Erythroblast (primary cell): ENCODE results near the gene PLAC1.

Experiments used
- DNase-seq, 2 experiments: peaks; one replicate each; lab custom pipeline; 2025; lab: John Stamatoyannopoulos, UW
- GATA1 ChIP-seq: IDR thresholded peaks from 2 replicates; pipeline ENCODE4 v1.6.1; 2011; ENCODE audit warnings: low read depth, mild to moderate bottlenecking, control low read depth, low read length, moderate library complexity
- POLR2A ChIP-seq: IDR thresholded peaks from 2 replicates; pipeline ENCODE4 v1.6.1; 2011; ENCODE audit warnings: mild to moderate bottlenecking, low read length

The PLAC1 gene

DNA sequence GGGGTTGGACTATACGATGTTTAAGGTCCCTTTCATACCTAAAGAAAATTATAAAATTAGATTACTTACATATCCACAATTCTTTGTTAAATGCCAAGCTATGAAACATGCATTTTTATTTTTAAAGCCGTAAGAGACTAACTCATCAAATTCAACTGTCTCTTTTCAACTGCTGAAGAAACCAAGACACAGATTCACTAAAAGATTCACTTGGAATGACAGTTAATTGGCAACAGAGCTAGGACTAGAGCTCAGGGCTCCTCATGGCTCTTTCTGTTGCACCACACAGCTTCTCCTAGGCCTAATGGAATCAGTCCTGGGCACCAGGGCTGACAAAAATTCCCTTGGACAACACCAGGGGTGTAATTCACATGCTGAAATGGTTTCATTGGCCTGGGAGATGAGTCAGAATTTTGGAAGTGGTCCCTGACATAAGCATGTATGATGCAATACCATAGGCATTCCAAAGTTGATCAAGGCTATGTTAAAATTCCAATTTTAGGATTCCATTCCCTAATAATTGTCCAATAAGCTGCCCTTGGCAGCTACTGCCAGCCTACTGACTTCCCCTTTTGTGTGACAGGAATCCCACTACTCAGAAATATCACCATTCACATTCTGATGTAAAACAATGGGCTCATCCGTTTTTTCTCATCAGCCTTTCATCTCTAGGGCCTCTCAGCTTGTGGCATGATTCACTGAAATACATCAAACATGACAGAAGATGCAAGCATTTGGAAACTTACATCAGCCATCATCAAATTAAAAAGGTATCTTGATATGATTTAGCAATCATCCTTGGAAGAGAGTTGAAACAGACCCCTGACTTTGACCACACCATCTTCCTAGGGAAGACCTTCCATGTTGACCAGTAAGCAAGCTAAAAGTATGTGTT lies 54.2 kb downstream of the PLAC1 start:
- no peak for DNase-seq
- TF ChIP-seq GATA1 = no peak
- TF ChIP-seq POLR2A = no peak

DNA sequence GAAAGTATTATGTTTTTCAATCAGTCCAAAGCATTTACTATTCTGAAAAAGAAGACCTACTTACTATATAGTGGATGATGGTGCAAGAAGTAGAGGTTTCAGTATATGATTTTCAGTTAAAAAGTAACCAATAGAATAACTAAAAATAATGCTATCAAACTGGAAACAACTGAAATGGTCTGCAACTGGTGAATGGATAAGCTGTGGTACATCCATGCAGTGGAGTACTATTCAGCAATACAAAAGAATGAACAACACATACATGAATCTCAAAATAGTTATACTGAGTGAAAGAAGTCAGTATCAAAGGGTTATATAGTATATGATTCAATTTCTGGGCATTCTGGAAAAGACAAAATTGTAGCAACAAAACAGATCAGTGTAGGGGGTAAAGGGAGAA lies 55.9 kb downstream of the PLAC1 start:
- no peak for DNase-seq

DNA sequence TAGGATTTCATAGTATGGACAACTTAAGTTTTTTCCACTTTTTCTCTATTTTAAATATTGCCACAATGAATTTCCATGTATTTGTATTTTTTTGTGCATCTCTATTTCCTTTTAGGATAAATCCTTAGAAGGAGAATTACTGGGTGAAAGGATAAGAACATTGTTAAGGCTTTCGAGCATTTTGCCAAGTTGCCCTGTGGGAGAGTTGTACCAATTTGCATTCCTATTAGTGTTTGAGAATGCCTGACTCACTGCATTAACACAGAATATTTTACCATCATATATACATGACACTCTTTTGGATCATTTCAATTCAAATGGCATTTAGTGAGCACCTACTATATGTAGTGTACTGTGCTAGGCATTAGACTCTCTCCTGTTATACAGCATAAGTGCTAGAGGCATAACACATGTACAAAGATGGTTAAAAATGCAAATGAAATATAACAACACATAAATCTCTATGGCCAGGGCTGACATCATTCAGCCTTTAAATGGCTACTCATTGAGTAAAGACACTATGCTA lies 57.0 kb downstream of the PLAC1 start:
- DNase-seq = no peak
- TF ChIP-seq GATA1 (no peak), POLR2A (no peak)

More for the DNA sequence above, 55.9 kb downstream of the PLAC1 start:
- TF ChIP-seq GATA1 (no peak), POLR2A (no peak)

DNA sequence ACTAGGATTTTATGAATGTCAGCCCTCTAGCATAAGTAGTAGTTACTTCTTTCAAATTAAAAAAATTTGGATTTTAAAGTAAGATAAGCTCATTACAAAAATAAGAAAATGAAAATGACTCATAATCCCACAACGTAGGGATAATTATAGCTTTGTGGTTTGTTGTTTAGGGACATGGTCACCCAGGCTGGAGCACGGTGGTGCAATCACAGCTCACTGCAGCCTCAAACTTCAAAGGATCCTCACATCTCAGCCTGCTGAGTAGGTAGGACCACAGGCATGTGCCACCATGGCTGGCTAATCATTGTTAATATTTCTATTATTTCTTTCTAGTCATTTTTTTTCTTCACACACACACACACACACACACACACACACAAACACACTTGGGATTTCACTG lies 57.6 kb downstream of the PLAC1 start:
- DNase-seq = no peak
- TF ChIP-seq POLR2A (no peak), GATA1 (no peak)

DNA sequence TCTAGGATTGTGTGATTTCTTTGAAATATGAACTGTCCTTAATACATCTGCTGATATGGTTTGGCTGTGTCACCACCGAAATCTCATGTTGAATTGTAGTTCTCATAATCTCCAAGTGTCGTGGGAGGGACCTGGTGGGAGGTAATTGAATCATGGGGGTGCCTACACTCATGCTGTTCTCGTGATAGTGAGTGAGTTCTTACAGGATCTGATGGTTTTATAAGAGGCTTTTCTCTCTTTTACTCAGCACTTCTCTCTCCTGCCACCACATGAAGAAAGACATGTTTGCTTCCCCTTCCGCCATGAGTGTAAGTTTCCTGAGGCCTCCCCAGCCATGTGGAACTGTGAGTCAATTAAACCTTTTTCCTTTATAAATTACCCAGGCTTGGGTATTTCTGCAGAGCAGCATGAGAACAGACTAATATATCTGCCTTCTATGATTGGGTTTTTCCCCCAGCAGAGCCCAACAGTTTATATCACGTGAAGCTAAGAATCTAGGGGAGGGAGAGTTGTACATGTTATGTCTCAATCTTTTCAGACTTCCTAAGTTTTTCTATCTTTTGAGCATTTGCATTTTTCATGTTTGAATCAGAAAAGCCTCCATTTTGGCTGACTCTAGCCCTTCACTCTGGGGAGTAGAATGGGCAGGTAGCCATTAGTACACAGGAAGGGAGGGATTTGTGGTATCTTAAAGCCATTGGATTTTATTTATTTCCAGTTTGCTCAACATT lies 58.9 kb downstream of the PLAC1 start:
- no peak for TF ChIP-seq GATA1
- TF ChIP-seq POLR2A = no peak
- no peak for DNase-seq

DNA sequence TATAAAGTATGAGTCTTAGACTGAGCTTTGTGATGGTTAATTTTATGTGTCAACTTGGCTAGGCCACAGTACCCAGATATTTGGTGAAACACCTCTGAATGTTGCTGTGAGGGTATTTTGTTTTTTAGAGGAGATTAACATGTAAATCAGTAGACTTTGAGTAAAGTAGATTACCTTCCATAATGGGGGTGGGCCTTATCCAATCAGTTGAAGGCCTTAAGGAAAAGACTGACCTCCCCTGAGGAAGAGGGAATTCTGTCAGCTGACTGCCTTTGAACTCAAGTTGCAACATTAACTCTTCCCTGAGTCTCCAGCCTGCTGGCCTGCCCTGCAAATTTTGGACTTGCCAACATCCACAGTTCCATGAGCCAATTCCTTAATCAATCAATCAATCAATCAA lies 66.0 kb downstream of the PLAC1 start:
- DNase-seq = no peak
- TF ChIP-seq GATA1 (no peak), POLR2A (no peak)

DNA sequence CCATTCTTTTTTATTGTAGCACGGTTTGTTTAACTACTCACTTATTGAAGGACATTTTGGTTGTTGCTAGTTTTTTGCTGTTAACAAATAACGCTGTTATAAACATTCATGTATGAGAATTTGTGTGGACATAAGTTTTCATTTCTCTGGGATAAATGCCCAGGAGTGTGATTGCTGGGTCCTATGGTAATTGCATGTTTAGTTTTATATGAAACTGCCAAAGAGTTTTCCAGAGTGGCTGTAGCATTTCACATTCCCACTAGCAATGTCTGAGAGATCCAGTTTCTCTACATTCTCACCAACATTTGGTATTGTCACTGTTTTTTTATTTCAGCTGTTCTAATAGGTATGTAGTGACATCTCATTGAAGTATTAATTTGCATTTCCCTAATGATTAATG lies 66.8 kb downstream of the PLAC1 start:
- TF ChIP-seq GATA1 (no peak), POLR2A (no peak)
- no peak for DNase-seq

DNA sequence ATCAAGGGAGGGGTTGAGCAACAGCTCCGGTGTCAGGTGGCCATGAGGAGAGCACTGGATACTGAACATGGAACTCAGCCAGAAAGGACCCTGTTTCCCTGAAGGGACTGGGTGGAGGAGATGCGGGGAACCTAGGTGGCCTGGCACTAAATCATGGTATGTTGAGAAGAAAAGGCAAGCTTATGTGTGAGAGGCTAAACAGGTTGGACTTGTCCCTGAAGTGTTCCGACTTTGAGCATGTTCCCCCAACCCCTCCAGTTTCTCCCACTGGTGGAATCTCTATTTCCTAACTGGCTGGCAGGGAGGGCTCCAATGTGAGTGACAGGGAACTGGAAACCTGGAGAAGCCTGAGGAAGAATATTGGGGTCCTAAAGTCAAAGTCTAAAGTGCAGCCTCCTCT lies 69.5 kb downstream of the PLAC1 start:
- TF ChIP-seq GATA1 (no peak), POLR2A (no peak)
- no peak for DNase-seq

DNA sequence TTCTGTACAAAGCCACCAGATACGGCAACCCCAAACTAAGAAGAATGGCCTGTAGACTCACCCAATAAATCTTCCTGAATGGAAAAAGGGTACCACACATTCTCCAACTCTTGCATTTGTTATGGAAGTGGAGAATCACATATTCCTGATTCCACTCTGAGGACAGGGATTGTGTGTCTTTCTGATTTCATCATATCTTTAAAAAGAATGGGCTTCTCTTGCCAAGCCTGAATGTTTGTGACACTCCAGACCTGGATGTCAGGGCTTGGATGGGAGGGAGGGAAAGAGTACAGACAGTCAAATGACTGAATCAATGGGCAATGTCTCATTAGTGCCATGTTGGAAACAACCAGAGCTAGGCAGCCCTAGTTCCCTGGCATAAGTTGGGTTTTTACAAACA lies 77.4 kb downstream of the PLAC1 start:
- TF ChIP-seq GATA1 (no peak), POLR2A (no peak)

DNA sequence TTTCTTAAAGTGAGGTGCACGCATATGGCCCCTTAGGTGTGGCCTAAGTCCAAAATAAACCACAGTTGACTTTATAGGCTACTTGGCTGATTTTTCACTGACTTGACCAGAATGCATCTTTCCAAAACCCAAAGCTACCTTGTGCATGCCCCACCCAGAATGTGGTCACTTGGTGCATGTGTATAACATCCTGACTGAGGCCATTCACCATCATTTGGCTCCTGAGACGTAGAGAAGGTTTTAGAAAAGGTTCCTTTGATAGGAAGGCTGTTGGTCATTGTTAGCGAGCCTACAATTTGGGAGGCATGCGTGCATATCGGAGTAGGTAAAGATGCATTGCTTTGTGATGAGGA lies 84.6 kb downstream of the PLAC1 start:
- DNase-seq = no peak
- no peak for TF ChIP-seq GATA1
- no peak for TF ChIP-seq POLR2A

More for the DNA sequence above, 77.4 kb downstream of the PLAC1 start:
- no peak for DNase-seq

DNA sequence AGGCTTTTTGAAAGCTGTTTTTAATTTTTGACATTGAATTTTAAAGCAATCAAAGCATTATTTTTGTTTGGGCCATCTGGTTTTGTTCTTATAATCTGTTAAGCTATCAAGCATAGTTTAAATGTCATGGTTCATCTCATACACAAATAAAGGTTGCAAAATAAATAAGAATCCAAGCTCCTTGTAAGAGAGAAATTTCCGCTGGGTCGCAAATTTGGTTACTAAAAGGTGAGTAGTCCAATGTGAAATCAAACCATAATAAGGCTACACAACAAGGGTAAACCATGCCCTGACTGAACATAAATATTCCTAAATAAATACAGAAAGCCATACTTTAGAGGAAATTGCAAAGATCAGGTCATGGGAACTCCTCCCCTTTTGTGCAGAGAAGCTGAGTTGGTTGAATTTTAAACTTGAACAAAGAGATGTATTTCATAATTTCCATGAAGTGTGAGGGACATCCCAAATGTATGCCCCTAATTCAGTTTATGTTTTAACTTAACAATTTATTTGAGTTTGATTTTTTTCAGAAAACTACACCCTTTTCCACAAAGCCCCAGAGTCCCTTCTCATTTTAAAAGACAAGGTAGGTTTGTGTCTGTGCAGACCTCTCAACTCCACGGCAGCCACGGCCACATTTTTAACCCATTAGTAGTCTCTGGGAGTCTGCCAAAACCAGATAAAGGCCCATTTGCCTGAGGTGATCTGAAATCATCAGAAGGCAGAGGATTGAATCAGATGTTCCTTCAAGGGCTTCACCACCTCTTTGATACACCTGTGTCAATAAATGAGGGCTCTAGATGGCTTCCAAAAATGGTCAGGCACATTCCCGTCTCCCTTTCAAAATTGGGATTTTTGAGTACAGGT lies 85.2 kb downstream of the PLAC1 start:
- no peak for TF ChIP-seq GATA1
- TF ChIP-seq POLR2A = no peak
- no peak for DNase-seq

DNA sequence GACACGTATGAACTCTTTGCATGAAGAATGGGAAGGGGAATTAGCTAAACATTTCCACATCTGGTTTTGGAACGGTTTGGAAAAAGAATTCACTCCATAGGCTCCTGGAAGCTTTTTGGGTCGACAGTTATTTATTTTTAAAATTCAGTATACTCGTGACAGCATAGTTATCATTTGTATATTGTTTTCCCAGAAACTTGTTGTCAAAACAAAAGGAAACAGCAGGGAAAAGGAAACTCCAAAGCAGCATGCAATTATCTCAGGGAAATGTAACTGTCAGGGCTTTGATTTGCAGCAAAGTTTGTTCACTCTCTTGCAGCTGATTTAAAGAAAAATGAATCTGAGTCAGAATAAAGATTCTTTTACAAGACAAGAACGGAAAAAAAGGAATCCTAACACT lies 86.5 kb downstream of the PLAC1 start:
- DNase-seq = no peak
- TF ChIP-seq GATA1 (no peak), POLR2A (no peak)

DNA sequence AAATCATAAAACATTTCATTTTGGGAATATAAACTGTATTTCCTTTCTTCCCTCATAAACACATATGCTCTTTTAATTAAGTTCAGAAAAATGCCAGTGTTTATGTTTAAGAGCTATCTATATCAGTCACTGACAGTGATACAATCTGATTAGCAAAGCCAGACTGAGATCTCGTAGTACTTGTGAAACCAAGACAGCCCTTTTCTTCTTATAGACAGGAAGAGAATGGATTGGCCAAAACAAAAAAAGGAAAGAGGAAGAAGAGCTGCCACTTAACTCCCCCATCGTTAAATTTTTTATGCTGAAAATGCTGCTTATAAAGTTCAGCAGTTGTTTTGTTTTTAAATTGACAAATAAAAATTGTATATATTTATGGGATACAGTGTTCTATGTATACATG lies 87.4 kb downstream of the PLAC1 start:
- DNase-seq = no peak
- TF ChIP-seq GATA1 (no peak), POLR2A (no peak)
